Loucy (cell line): ENCODE data around the gene DDX10.

Source experiments
- H2AFZ ChIP-seq: fragments of 200-600 bp; sonication (generic); 2 replicates; pipeline ENCODE4 v1.6.0; 2016; ENCODE audit warnings: antibody characterized with exemption, mild to moderate bottlenecking, low read length, moderate library complexity
- H3F3A ChIP-seq: fragments of 200-600 bp; 2 replicates; pipeline ENCODE4 v1.6.0; 2016; ENCODE audit warnings: antibody characterized with exemption, low read depth, mild to moderate bottlenecking
- H3K27me3 ChIP-seq: fragments of 200-600 bp; sonication (generic); 2 replicates; pipeline ENCODE4 v1.6.1; 2014; ENCODE audit warnings: low read length, mild to moderate bottlenecking; ENCODE audit not compliant: insufficient read depth, poor library complexity, severe bottlenecking
- H3K36me3 ChIP-seq: fragments of 200-600 bp; sonication (generic); 2 replicates; pipeline ENCODE4 v1.6.1; 2016; ENCODE audit warnings: low read length; ENCODE audit not compliant: insufficient read depth
- H3K4me1 ChIP-seq: fragments of 200-600 bp; sonication (generic); 2 replicates; pipeline ENCODE4 v1.5.1; 2014; ENCODE audit warnings: low read length, mild to moderate bottlenecking; ENCODE audit not compliant: insufficient read depth, poor library complexity, severe bottlenecking
- H3K4me2 ChIP-seq: fragments of 200-600 bp; sonication (generic); 2 replicates; pipeline ENCODE4 v1.6.0; 2014; ENCODE audit warnings: antibody characterized with exemption, low read length, low read depth, mild to moderate bottlenecking; ENCODE audit not compliant: poor library complexity, severe bottlenecking
- H3K4me3 ChIP-seq: fragments of 200-600 bp; sonication (generic); 2 replicates; pipeline ENCODE4 v1.5.1; 2014; ENCODE audit warnings: low read length, mild to moderate bottlenecking, mixed read lengths; ENCODE audit not compliant: poor library complexity, severe bottlenecking
- H3K79me2 ChIP-seq: fragments of 200-600 bp; sonication (generic); 2 replicates; pipeline ENCODE4 v1.6.1; 2014; ENCODE audit warnings: low read length; ENCODE audit not compliant: insufficient read depth
- H3K9ac ChIP-seq: fragments of 200-600 bp; sonication (generic); 2 replicates; pipeline ENCODE4 v1.6.0; 2014; ENCODE audit warnings: mild to moderate bottlenecking, low read depth, low read length, moderate library complexity; ENCODE audit not compliant: poor library complexity, severe bottlenecking
- H3K9me2 ChIP-seq: fragments of 200-600 bp; sonication (generic); replicated peaks from 2 replicates; pipeline ENCODE4 v1.6.1; 2016; ENCODE audit warnings: low read depth, low read length, mixed read lengths
- H3K9me3 ChIP-seq: fragments of 200-600 bp; sonication (generic); 2 replicates; pipeline ENCODE4 v1.6.1; 2014; ENCODE audit warnings: mild to moderate bottlenecking, antibody characterized with exemption, low read length, low read depth; ENCODE audit not compliant: insufficient read depth
- H4K20me1 ChIP-seq: fragments of 200-600 bp; sonication (generic); 2 replicates; pipeline ENCODE4 v1.6.0; 2014; ENCODE audit warnings: antibody characterized with exemption, low read length, mild to moderate bottlenecking; ENCODE audit not compliant: insufficient read depth, poor library complexity, severe bottlenecking
- CTCF ChIP-seq: fragments of 200-600 bp; sonication (generic); conservative IDR thresholded peaks from 2 replicates; pipeline ENCODE4 v1.5.1; 2014; ENCODE audit warnings: mild to moderate bottlenecking, antibody characterized with exemption, low read length
- EZH2phosphoT487 ChIP-seq: fragments of 200-600 bp; IDR thresholded peaks from 2 replicates; pipeline ENCODE4 v1.6.1; 2018; ENCODE audit warnings: antibody characterized with exemption, mild to moderate bottlenecking, moderate library complexity, borderline replicate concordance

Gene DDX10

GRCh38 chr11:108970221-108970991 lies 305.5 kb downstream of the DDX10 start:
- no peak for TF ChIP-seq EZH2phosphoT487
- 0 out of 2 replicates have a peak, but pooled peaks have one; percentile 20 for TF ChIP-seq CTCF
- H3K36me3 ChIP-seq, result no peaks in the 10 kb centered on the region
- no peak overlapping the region for H3K4me3 ChIP-seq
- H4K20me1 ChIP-seq, result no peaks in the 10 kb centered on the region
- H3K4me1 ChIP-seq, result no peaks in the 10 kb centered on the region
- H3K79me2 ChIP-seq, result no peaks in the 10 kb centered on the region
- no peaks in the 10 kb centered on the region for H3F3A ChIP-seq
- H3K4me2 ChIP-seq, result no peak overlapping the region
- no peak overlapping the region for H3K9ac ChIP-seq
- no peaks in the 10 kb centered on the region for H3K9me3 ChIP-seq
- no peaks in the 10 kb centered on the region for H3K9me2 ChIP-seq
- no peak overlapping the region for H2AFZ ChIP-seq
- H3K27me3 ChIP-seq, result no peaks in the 10 kb centered on the region

- H3K9me3 ChIP-seq, result no peaks in the 10 kb centered on the region
- H3K79me2 ChIP-seq, result no peaks in the 10 kb centered on the region
- no peak overlapping the region for H3K4me3 ChIP-seq
- no peaks in the 10 kb centered on the region for H3F3A ChIP-seq
- no peak overlapping the region for H2AFZ ChIP-seq
- no peaks in the 10 kb centered on the region for H3K27me3 ChIP-seq
- no peak overlapping the region for H3K4me2 ChIP-seq
- no peak overlapping the region for H3K9ac ChIP-seq
- H4K20me1 ChIP-seq, result no peaks in the 10 kb centered on the region
- TF ChIP-seq EZH2phosphoT487, result no peak
- TF ChIP-seq CTCF, result no peak
- H3K9me2 ChIP-seq, result no peaks in the 10 kb centered on the region
- H3K36me3 ChIP-seq, result no peaks in the 10 kb centered on the region
- H3K4me1 ChIP-seq, result no peaks in the 10 kb centered on the region
Measured at GRCh38 chr11:108973402-108974162, 308.7 kb downstream of the DDX10 start.

- Histone ChIP-seq H4K20me1 (no peaks in the 10 kb centered on the region), H3K27me3 (no peaks in the 10 kb centered on the region), H2AFZ (no peak overlapping the region)
Measured at GRCh38 chr11:108975026-108975425, 310.2 kb downstream of the DDX10 start.

More at GRCh38 chr11:108975026-108975425, 310.2 kb downstream of the DDX10 start:
- TF ChIP-seq EZH2phosphoT487, result no peak
- TF ChIP-seq CTCF, result no peak
- Histone ChIP-seq H3K4me3 (no peak overlapping the region), H3K9me2 (no peaks in the 10 kb centered on the region), H3K9me3 (no peaks in the 10 kb centered on the region), H3K4me2 (no peak overlapping the region), H3K9ac (no peak overlapping the region), H3F3A (no peaks in the 10 kb centered on the region), H3K4me1 (no peaks in the 10 kb centered on the region), H3K36me3 (no peaks in the 10 kb centered on the region), H3K79me2 (no peaks in the 10 kb centered on the region)
